ENCODE results near the gene NUP155. TPM values are rescaled to one million over a fixed set of nuclear protein-coding genes. Genes with fewer than 3 reads are reported as not detected.
A peak's percentile ranks its signal among the peaks of the same experiment; 100 is the strongest.

The NUP155 gene
- polyA plus RNA-seq (2011; rRNA removed) (33.3 and 38.8 TPM in 2 replicates), polyA plus RNA-seq (2017; fragmentation: RNase III; extraction: RNeasy Plus Mini Kit Qiagen cat#74134 plus additional on column Dnase treatment) (14.4 to 17.3 TPM (median 16.1 TPM) in 3 replicates), polyA minus RNA-seq (2011; rRNA and poly(A)+ RNA removed) (87.2 and 93.9 TPM in 2 replicates)
- 6.7 and 7.9 TPM in 2 replicates for polyA plus RNA-seq (2012; cell fraction: cytosol; rRNA removed)
- 8.9 and 14.6 TPM in 2 replicates for polyA plus RNA-seq (2012; cell fraction: nucleus; rRNA removed)

GRCh38 chr5:37370864-37371726 is at the start of gene NUP155:
Gene NUP155, minus strand, starts transcription at chr5:37371106. Its CDS starts 129 bp downstream, at chr5:37370977.
- H3K9me3 ChIP-seq = no peaks in the 10 kb centered on the region
- H3K4me2 ChIP-seq = peak within 1 kb of the TSS; percentile 89
- peak; percentile 91 to 98 for DNase-seq (ENCODE audit: low read depth in 1 of 2, low spot score in 1 of 2)
- WGBS (ENCODE audit: missing lambda C conversion rate) = 5% methylated on average over 48 of the region's 49 CpGs
- H3K4me1 ChIP-seq = peaks cover 14% of the 10 kb centered on the region; the same call in 2 of the 3 replicates
- CTCF ChIA-PET = interaction anchor here (0.6 to 2.4 kb wide), 5 partner anchors 8 to 81 kb away, joined by 3 to 11 read pairs (median 4); partner anchors contain the start of gene WDR70
- peak within 1 kb of the TSS; percentile 86 to 90 for H3K27ac ChIP-seq
- FAIRE-seq = peak; percentile 93
- peak within 1 kb of the TSS; percentile 87 for H3K4me3 ChIP-seq
- POLR2A ChIA-PET = interaction anchor here (0.5 to 1.7 kb wide), 15 partner anchors 8 to 1477 kb away, joined by 3 to 51 read pairs (median 4); partner anchors contain the start of genes CPLANE1, NIPBL and WDR70
- peak; percentile 97 for ATAC-seq
- TF ChIP-seq RCOR1 (IDR thresholded peaks at IDR 0.05; ENCODE audit: low read depth, low read length) (no peak), ZC3H11A (IDR thresholded peaks at IDR 0.05) (no peak), ATOH8 (CRISPR knock-in tag; IDR thresholded peaks at IDR 0.05; ENCODE audit: low read depth) (no peak), NPAS2 (CRISPR knock-in tag; IDR thresholded peaks at IDR 0.05; ENCODE audit: borderline replicate concordance) (no peak), ESRRA (IDR thresholded peaks at IDR 0.05; ENCODE audit: borderline replicate concordance, low read length) (no peak), NFE2L2 (conservative IDR thresholded peaks at IDR 0.05; ENCODE audit: low read length) (no peak), MAFK (IDR thresholded peaks at IDR 0.05; ENCODE audit: partially characterized antibody) (no peak), POLR2AphosphoS2 (conservative IDR thresholded peaks at IDR 0.05; ENCODE audit: low read length) (no peak), POLR2A (IDR thresholded peaks at IDR 0.05; ENCODE audit: low read length) (peak; percentile 87), TP53 (CRISPR knock-in tag; IDR thresholded peaks at IDR 0.05) (no peak), PHF8 (IDR thresholded peaks at IDR 0.05; ENCODE audit: borderline replicate concordance, low read depth) (peak; percentile 42; the same call in 1 of the 2 replicates), ZFP36 (IDR thresholded peaks at IDR 0.05; ENCODE audit: borderline replicate concordance, partially characterized antibody) (no peak), KDM5A (IDR thresholded peaks at IDR 0.05) (peak; percentile 94), ZSCAN20 (CRISPR knock-in tag; IDR thresholded peaks at IDR 0.05) (no peak), HOXB5 (CRISPR knock-in tag; IDR thresholded peaks at IDR 0.05) (peak; percentile 33; the same call in 1 of the 2 replicates), BCL3 (IDR thresholded peaks at IDR 0.05) (peak; percentile 65; the same call in 2 of the 3 replicates), EHF (CRISPR knock-in tag; IDR thresholded peaks at IDR 0.05) (no peak), FOSB (CRISPR knock-in tag; IDR thresholded peaks at IDR 0.05) (0 out of 2 replicates have a peak, but pooled peaks have one; percentile 38), KDM1A (IDR thresholded peaks at IDR 0.05; ENCODE audit: low read depth) (no peak), MYC (IDR thresholded peaks at IDR 0.05; ENCODE audit: borderline replicate concordance, low read length) (peak; percentile 55; the same call in 1 of the 2 replicates), HOXB13 (CRISPR knock-in tag; IDR thresholded peaks at IDR 0.05; ENCODE audit: low read depth) (no peak), JUN (IDR thresholded peaks at IDR 0.05) (peak; percentile 73 to 82), CHD4 (IDR thresholded peaks at IDR 0.05; ENCODE audit: borderline replicate concordance) (no peak), RFX5 (IDR thresholded peaks at IDR 0.05) (no peak), CBX8 (IDR thresholded peaks at IDR 0.05) (no peak), HDAC2 (IDR thresholded peaks at IDR 0.05) (0 out of 2 replicates have a peak, but pooled peaks have one; percentile 18), E2F6 (IDR thresholded peaks at IDR 0.05; ENCODE audit: borderline replicate concordance, low read depth) (peak; percentile 86), HES2 (IDR thresholded peaks at IDR 0.05) (no peak)
- TF ChIP-seq, protein P1, sequence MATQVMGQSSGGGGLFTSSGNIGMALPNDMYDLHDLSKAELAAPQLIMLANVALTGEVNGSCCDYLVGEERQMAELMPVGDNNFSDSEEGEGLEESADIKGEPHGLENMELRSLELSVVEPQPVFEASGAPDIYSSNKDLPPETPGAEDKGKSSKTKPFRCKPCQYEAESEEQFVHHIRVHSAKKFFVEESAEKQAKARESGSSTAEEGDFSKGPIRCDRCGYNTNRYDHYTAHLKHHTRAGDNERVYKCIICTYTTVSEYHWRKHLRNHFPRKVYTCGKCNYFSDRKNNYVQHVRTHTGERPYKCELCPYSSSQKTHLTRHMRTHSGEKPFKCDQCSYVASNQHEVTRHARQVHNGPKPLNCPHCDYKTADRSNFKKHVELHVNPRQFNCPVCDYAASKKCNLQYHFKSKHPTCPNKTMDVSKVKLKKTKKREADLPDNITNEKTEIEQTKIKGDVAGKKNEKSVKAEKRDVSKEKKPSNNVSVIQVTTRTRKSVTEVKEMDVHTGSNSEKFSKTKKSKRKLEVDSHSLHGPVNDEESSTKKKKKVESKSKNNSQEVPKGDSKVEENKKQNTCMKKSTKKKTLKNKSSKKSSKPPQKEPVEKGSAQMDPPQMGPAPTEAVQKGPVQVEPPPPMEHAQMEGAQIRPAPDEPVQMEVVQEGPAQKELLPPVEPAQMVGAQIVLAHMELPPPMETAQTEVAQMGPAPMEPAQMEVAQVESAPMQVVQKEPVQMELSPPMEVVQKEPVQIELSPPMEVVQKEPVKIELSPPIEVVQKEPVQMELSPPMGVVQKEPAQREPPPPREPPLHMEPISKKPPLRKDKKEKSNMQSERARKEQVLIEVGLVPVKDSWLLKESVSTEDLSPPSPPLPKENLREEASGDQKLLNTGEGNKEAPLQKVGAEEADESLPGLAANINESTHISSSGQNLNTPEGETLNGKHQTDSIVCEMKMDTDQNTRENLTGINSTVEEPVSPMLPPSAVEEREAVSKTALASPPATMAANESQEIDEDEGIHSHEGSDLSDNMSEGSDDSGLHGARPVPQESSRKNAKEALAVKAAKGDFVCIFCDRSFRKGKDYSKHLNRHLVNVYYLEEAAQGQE (IDR thresholded peaks at IDR 0.05) = peak; percentile 13; the same call in 1 of the 2 replicates
- TF ChIP-seq, protein P2, sequence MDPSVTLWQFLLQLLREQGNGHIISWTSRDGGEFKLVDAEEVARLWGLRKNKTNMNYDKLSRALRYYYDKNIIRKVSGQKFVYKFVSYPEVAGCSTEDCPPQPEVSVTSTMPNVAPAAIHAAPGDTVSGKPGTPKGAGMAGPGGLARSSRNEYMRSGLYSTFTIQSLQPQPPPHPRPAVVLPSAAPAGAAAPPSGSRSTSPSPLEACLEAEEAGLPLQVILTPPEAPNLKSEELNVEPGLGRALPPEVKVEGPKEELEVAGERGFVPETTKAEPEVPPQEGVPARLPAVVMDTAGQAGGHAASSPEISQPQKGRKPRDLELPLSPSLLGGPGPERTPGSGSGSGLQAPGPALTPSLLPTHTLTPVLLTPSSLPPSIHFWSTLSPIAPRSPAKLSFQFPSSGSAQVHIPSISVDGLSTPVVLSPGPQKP (IDR thresholded peaks at IDR 0.05; ENCODE audit: low read depth, low read length) = no peak
- TF ChIP-seq, protein P3, sequence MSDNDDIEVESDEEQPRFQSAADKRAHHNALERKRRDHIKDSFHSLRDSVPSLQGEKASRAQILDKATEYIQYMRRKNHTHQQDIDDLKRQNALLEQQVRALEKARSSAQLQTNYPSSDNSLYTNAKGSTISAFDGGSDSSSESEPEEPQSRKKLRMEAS (IDR thresholded peaks at IDR 0.05) = peak; percentile 81

All from A549 (cell line).